Duodenal mucosa (tissue), 2 donors: ENCODE measurements around the gene MAPK8IP3.

ENCODE experiments used
- H3K27ac ChIP-seq: one replicate; pipeline ENCODE4 v1.7.0; 2013; ENCODE audit warnings: low read depth, low read length
- H3K27me3 ChIP-seq, 2 donors: one replicate each; pipeline ENCODE4 v1.7.0; 2013; ENCODE audit warnings: low read length in 2 of 2, control low read depth in 1 of 2; ENCODE audit not compliant: insufficient read depth in 2 of 2, control insufficient read depth in 1 of 2
- H3K36me3 ChIP-seq, 2 donors: one replicate each; pipeline ENCODE4 v1.7.0; 2013; ENCODE audit warnings: low read length in 2 of 2, control low read depth in 1 of 2; ENCODE audit not compliant: insufficient read depth in 2 of 2, control insufficient read depth in 1 of 2
- H3K4me1 ChIP-seq, 2 donors: one replicate each; pipeline ENCODE4 v1.7.0; 2013; ENCODE audit warnings: low read length in 2 of 2, control low read depth in 1 of 2; ENCODE audit not compliant: insufficient read depth in 2 of 2, control insufficient read depth in 1 of 2
- H3K4me3 ChIP-seq, 2 donors: one replicate each; pipeline ENCODE4 v1.7.0; 2013; ENCODE audit warnings: low read length in 2 of 2, low read depth in 1 of 2
- H3K9ac ChIP-seq, 2 donors: one replicate each; pipeline ENCODE4 v1.7.0; 2013; ENCODE audit warnings: low read length in 2 of 2, low read depth in 1 of 2
- H3K9me3 ChIP-seq, 2 donors: one replicate each; pipeline ENCODE4 v1.7.0; 2013; ENCODE audit warnings: low read length in 2 of 2, control low read depth in 1 of 2; ENCODE audit not compliant: control insufficient read depth in 1 of 2

The MAPK8IP3 gene

GRCh38 chr16:1766701-1767100 lies 60.7 kb downstream of the MAPK8IP3 start:
- Histone ChIP-seq H3K9me3 (no peaks in the 10 kb centered on the region), H3K36me3 (peaks cover 21 to 67% of the 10 kb centered on the region in 2 donors), H3K4me1 (peaks cover 0 to 9% of the 10 kb centered on the region in 2 donors), H3K27ac (no peak overlapping the region), H3K9ac (no peak overlapping the region), H3K27me3 (no peaks in the 10 kb centered on the region), H3K4me3 (no peak overlapping the region)

- Histone ChIP-seq H3K27ac (no peak overlapping the region), H3K36me3 (peaks cover 15 to 62% of the 10 kb centered on the region in 2 donors)
These were observed 61.4 kb downstream of the MAPK8IP3 start for GRCh38 chr16:1767116-1767994.

GRCh38 chr16:1768061-1768766 lies 62.2 kb downstream of the MAPK8IP3 start:
- peaks cover 14 to 53% of the 10 kb centered on the region in 2 donors for H3K36me3 ChIP-seq
- no peaks in the 10 kb centered on the region for H3K9me3 ChIP-seq
- H3K4me1 ChIP-seq: peaks cover 0 to 18% of the 10 kb centered on the region in 2 donors
- H3K27ac ChIP-seq: no peak overlapping the region
- H3K27me3 ChIP-seq: no peaks in the 10 kb centered on the region
- no peak overlapping the region for H3K9ac ChIP-seq
- H3K4me3 ChIP-seq: no peak overlapping the region

More at GRCh38 chr16:1767116-1767994, 61.4 kb downstream of the MAPK8IP3 start:
- Histone ChIP-seq H3K4me3 (no peak overlapping the region), H3K9me3 (no peaks in the 10 kb centered on the region), H3K4me1 (peaks cover 0 to 16% of the 10 kb centered on the region in 2 donors), H3K27me3 (no peaks in the 10 kb centered on the region), H3K9ac (no peak overlapping the region)

- H3K9me3 ChIP-seq: no peaks in the 10 kb centered on the region
- H3K36me3 ChIP-seq: peaks cover 14 to 50% of the 10 kb centered on the region in 2 donors
- no peaks in the 10 kb centered on the region for H3K27me3 ChIP-seq
- H3K9ac ChIP-seq: no peak overlapping the region
- H3K4me1 ChIP-seq: peaks cover 3 to 20% of the 10 kb centered on the region in 2 donors
- no peak overlapping the region for H3K27ac ChIP-seq
- no peak overlapping the region for H3K4me3 ChIP-seq
These were observed 62.9 kb downstream of the MAPK8IP3 start for GRCh38 chr16:1768767-1769401.

GRCh38 chr16:1769402-1770300 lies 63.7 kb downstream of the MAPK8IP3 start:
- H3K9ac ChIP-seq: peak overlapping the region in 1 of 2 donors; percentile 59
- H3K27ac ChIP-seq: no peak overlapping the region
- H3K36me3 ChIP-seq: peaks cover 11 to 42% of the 10 kb centered on the region in 2 donors
- no peaks in the 10 kb centered on the region for H3K27me3 ChIP-seq
- peak overlapping the region; percentile 77 to 91 for H3K4me3 ChIP-seq
- H3K4me1 ChIP-seq: peaks cover 10 to 28% of the 10 kb centered on the region in 2 donors
- H3K9me3 ChIP-seq: no peaks in the 10 kb centered on the region

GRCh38 chr16:1770328-1771187 lies 64.6 kb downstream of the MAPK8IP3 start:
- peaks cover 12 to 31% of the 10 kb centered on the region in 2 donors for H3K4me1 ChIP-seq
- H3K9me3 ChIP-seq: no peaks in the 10 kb centered on the region
- peak overlapping the region; percentile 77 to 91 for H3K4me3 ChIP-seq
- peak overlapping the region; percentile 57 to 59 for H3K9ac ChIP-seq
- no peaks in the 10 kb centered on the region for H3K27me3 ChIP-seq
- peaks cover 2 to 36% of the 10 kb centered on the region in 2 donors for H3K36me3 ChIP-seq
- H3K27ac ChIP-seq: peak overlapping the region; percentile 42

- Histone ChIP-seq H3K36me3 (peaks cover 6 to 35% of the 10 kb centered on the region in 2 donors), H3K9ac (peak within 1 kb of the TSS; percentile 59 to 75), H3K27me3 (no peaks in the 10 kb centered on the region), H3K9me3 (no peaks in the 10 kb centered on the region), H3K27ac (peak within 1 kb of the TSS; percentile 42), H3K4me3 (peak within 1 kb of the TSS; percentile 77 to 91), H3K4me1 (peaks cover 12 to 31% of the 10 kb centered on the region in 2 donors)
These were observed 65.3 kb downstream of the MAPK8IP3 start, which contains the start of gene NME3 for GRCh38 chr16:1771188-1771863. NME3 (minus strand) TSS chr16:1771543; CDS start chr16:1771534, 9 bp downstream.

GRCh38 chr16:1771864-1772361 lies 65.9 kb downstream of the MAPK8IP3 start:
- H3K27me3 ChIP-seq: no peaks in the 10 kb centered on the region
- H3K36me3 ChIP-seq: peaks cover 7 to 38% of the 10 kb centered on the region in 2 donors
- peak overlapping the region; percentile 50 to 75 for H3K9ac ChIP-seq
- H3K4me3 ChIP-seq: peak overlapping the region; percentile 77 to 91
- H3K9me3 ChIP-seq: no peaks in the 10 kb centered on the region
- peaks cover 12 to 31% of the 10 kb centered on the region in 2 donors for H3K4me1 ChIP-seq
- H3K27ac ChIP-seq: no peak overlapping the region
